KMS-11 (cell line): Measurements from ENCODE around the gene MTMR11.
A peak's percentile ranks its signal among the peaks of the same experiment; 100 is the strongest.

ENCODE experiments used
- H2AFZ ChIP-seq: fragments of 200-600 bp; sonication (generic); 2 replicates; pipeline ENCODE4 v1.6.1; 2016; ENCODE audit warnings: antibody characterized with exemption, mixed run types, low read depth
- H3K27ac ChIP-seq: fragments of 200-600 bp; sonication (generic); 2 replicates; pipeline ENCODE4 v1.6.1; 2016; ENCODE audit warnings: mild to moderate bottlenecking, mixed run types
- H3K27me3 ChIP-seq: fragments of 200-600 bp; sonication (generic); 2 replicates; pipeline ENCODE4 v1.6.1; 2017; ENCODE audit warnings: mild to moderate bottlenecking, low read depth, mixed run types, moderate library complexity; ENCODE audit not compliant: insufficient read depth
- H3K36me3 ChIP-seq: fragments of 200-600 bp; sonication (generic); 2 replicates; pipeline ENCODE4 v1.6.1; 2017; ENCODE audit warnings: mild to moderate bottlenecking, mixed run types; ENCODE audit not compliant: insufficient read depth
- H3K4me1 ChIP-seq: fragments of 200-600 bp; sonication (generic); 2 replicates; pipeline ENCODE4 v1.6.1; 2016; ENCODE audit warnings: mild to moderate bottlenecking, low read depth, mixed run types; ENCODE audit not compliant: poor library complexity, severe bottlenecking
- H3K4me2 ChIP-seq: fragments of 200-600 bp; sonication (generic); 2 replicates; pipeline ENCODE4 v1.7.0; 2016; ENCODE audit warnings: mild to moderate bottlenecking, mixed run types
- H3K4me3 ChIP-seq: fragments of 200-600 bp; sonication (generic); IDR thresholded peaks from 2 replicates; pipeline ENCODE4 v1.6.1; 2017; ENCODE audit warnings: low read depth, low read length, mixed read lengths; ENCODE audit not compliant: insufficient read depth
- H3K79me2 ChIP-seq: fragments of 200-600 bp; sonication (generic); 2 replicates; pipeline ENCODE4 v1.6.1; 2016; ENCODE audit warnings: low read depth, mixed run types; ENCODE audit not compliant: insufficient read depth
- H3K9ac ChIP-seq: fragments of 200-600 bp; sonication (generic); 2 replicates; pipeline ENCODE4 v1.6.1; 2016; ENCODE audit warnings: mild to moderate bottlenecking, mixed run types
- H4K20me1 ChIP-seq: fragments of 200-600 bp; sonication (generic); 2 replicates; pipeline ENCODE4 v1.6.1; 2016; ENCODE audit warnings: mild to moderate bottlenecking, mixed run types; ENCODE audit not compliant: insufficient read depth
- TF ChIP-seq, protein P1 (sequence below): fragments of 200-600 bp; sonication (generic); conservative IDR thresholded peaks from 2 replicates; pipeline ENCODE4 v1.6.1; 2017; ENCODE audit warnings: low read depth, mild to moderate bottlenecking, antibody characterized with exemption, low read length, moderate library complexity, mixed read lengths

Gene MTMR11

DNA sequence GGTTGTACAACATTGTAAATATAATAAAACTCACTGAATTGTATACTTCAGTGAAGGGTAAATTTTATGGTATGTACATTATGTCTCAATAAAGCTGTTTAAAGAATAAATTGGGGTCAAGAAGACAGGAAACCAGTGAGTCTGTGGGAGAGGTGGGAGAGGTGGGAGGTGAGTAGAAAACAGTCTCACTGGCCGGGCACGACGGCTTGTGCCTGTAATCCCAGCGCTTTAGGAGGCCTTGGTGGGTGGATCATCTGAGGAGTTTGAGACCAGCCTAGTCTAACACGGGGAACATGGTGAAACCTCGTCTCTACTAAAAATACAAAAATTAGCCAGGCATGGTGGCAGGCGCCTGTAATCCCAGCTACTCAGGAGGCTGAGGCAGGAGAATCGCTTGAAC, 4.2 kb downstream of the MTMR11 start:
- TF ChIP-seq, protein P1, sequence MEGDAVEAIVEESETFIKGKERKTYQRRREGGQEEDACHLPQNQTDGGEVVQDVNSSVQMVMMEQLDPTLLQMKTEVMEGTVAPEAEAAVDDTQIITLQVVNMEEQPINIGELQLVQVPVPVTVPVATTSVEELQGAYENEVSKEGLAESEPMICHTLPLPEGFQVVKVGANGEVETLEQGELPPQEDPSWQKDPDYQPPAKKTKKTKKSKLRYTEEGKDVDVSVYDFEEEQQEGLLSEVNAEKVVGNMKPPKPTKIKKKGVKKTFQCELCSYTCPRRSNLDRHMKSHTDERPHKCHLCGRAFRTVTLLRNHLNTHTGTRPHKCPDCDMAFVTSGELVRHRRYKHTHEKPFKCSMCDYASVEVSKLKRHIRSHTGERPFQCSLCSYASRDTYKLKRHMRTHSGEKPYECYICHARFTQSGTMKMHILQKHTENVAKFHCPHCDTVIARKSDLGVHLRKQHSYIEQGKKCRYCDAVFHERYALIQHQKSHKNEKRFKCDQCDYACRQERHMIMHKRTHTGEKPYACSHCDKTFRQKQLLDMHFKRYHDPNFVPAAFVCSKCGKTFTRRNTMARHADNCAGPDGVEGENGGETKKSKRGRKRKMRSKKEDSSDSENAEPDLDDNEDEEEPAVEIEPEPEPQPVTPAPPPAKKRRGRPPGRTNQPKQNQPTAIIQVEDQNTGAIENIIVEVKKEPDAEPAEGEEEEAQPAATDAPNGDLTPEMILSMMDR: no peak
- Histone ChIP-seq H4K20me1 (no peaks in the 10 kb centered on the region), H3K36me3 (no peaks in the 10 kb centered on the region), H3K4me2 (no peak overlapping the region), H2AFZ (no peak overlapping the region), H3K4me1 (peaks cover 22% of the 10 kb centered on the region), H3K79me2 (peaks cover 4% of the 10 kb centered on the region), H3K9ac (no peak overlapping the region), H3K4me3 (no peak overlapping the region), H3K27me3 (no peaks in the 10 kb centered on the region), H3K27ac (no peak overlapping the region)

DNA sequence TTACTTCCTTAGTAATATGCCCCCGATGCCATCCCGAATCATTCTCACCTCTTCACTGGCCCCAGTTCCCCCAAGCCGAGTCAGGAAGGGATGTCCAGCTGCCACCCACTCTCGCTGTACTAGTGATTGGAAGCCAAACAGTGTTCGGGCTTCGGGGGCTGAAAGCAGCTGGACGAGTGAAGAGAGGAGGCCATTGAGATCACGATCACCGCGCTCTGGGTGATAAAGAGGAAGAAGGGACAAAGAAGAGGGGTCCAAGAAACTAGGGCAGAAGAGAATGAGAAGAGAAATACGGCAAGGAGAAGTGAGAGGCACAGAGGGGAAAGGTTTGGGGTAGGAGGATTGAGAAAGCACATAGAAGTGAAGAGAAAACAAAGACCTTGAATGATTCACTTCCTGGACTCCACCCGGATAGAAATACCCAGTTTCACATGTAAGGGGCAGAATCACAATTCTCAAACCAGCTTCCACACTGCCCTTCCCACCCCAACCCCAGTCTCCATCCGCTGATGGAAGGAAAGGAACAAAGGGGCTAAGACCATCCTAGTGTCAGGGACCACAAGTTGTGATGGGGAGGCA, 5.4 kb downstream of the MTMR11 start:
- H3K27ac ChIP-seq: no peak overlapping the region

DNA sequence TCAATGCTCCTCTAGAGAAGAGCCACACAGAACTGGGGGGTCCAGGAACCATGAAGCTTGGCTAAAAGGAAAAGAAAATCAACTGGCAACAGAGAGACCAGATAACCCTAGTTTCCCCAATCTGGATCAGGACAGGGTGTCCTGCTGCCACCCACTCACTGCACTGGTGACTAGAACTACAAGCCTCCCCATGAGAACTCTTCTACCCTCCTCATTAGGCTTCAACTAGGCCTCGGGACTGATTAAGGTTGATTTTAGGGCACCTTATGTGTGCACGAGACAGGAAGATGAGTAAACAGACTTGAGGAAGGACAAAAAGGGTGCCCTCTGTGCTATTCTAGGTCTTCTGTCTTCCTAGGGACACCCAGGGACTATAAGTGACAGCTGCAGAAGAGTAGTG, 6.8 kb downstream of the MTMR11 start:
- H3K4me1 ChIP-seq: peaks cover 32% of the 10 kb centered on the region
- TF ChIP-seq, protein P1: no peak
- H3K27ac ChIP-seq: no peak overlapping the region
- H4K20me1 ChIP-seq: no peaks in the 10 kb centered on the region
- H3K79me2 ChIP-seq: peaks cover 30% of the 10 kb centered on the region
- peaks cover 15% of the 10 kb centered on the region; the same call in 1 of the 2 replicates for H3K36me3 ChIP-seq
- no peak overlapping the region for H3K4me2 ChIP-seq
- H2AFZ ChIP-seq: no peak overlapping the region
- H3K9ac ChIP-seq: no peak overlapping the region
- H3K27me3 ChIP-seq: no peaks in the 10 kb centered on the region
- no peak overlapping the region for H3K4me3 ChIP-seq

More for the DNA sequence above, 5.4 kb downstream of the MTMR11 start:
- H3K4me3 ChIP-seq: no peak overlapping the region
- H3K4me1 ChIP-seq: peaks cover 17% of the 10 kb centered on the region
- H3K79me2 ChIP-seq: peaks cover 15% of the 10 kb centered on the region
- TF ChIP-seq, protein P1: no peak
- H3K27me3 ChIP-seq: no peaks in the 10 kb centered on the region
- H3K9ac ChIP-seq: no peak overlapping the region
- no peak overlapping the region for H3K4me2 ChIP-seq
- H4K20me1 ChIP-seq: no peaks in the 10 kb centered on the region
- peaks cover 1% of the 10 kb centered on the region; the same call in 1 of the 2 replicates for H3K36me3 ChIP-seq
- H2AFZ ChIP-seq: no peak overlapping the region

DNA sequence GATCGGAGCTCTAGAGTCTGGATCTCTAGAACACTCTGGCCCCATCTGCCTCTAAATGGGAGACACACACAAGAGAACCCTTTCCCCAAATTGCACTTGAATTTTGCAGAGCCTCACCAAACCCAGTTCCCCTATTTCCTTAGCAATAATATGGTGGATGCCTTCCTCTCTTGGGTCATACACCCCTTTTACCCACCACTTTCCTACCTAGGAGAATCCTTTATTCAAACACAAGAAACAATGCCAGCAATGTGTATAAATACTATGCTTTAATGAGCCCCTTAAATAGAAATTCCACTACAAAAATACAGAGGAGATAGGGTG, 8.3 kb downstream of the MTMR11 start:
- H3K36me3 ChIP-seq: peaks cover 27% of the 10 kb centered on the region; the same call in 1 of the 2 replicates
- H3K27me3 ChIP-seq: no peaks in the 10 kb centered on the region

More for the DNA sequence above, 8.3 kb downstream of the MTMR11 start:
- H3K27ac ChIP-seq: peak overlapping the region; percentile 77
- peak overlapping the region; percentile 75 for H3K9ac ChIP-seq
- H2AFZ ChIP-seq: peak overlapping the region; percentile 47
- H3K79me2 ChIP-seq: peaks cover 37% of the 10 kb centered on the region
- H3K4me3 ChIP-seq: peak overlapping the region; percentile 100
- TF ChIP-seq, protein P1: no peak
- peaks cover 33% of the 10 kb centered on the region for H3K4me1 ChIP-seq
- H4K20me1 ChIP-seq: no peaks in the 10 kb centered on the region
- H3K4me2 ChIP-seq: peak overlapping the region; percentile 80
